ENCODE measurements around the gene NHSL1.

The NHSL1 gene

GRCh38 chr6:138420356-138420755, 78.9 kb downstream of the NHSL1 start:
- Histone ChIP-seq H3K27ac (ENCODE audit: low read length) (no peak overlapping the region), H3K4me3 (ENCODE audit: low read length) (no peak overlapping the region), H3K36me3 (replicated peaks; ENCODE audit: low read depth, low read length) (peaks cover 5% of the 10 kb centered on the region), H3K79me2 (ENCODE audit: low read length) (no peaks in the 10 kb centered on the region), H3K4me2 (ENCODE audit: low read length) (no peak overlapping the region), H3K4me1 (ENCODE audit: low read length) (no peaks in the 10 kb centered on the region), H3K27me3 (ENCODE audit: low read depth, low read length) (no peaks in the 10 kb centered on the region), H3K9me3 (ENCODE audit: insufficient read depth, low read length) (no peaks in the 10 kb centered on the region), H3K9ac (ENCODE audit: low read length) (no peak overlapping the region), H4K20me1 (ENCODE audit: insufficient read depth, low read length) (no peaks in the 10 kb centered on the region), H2AFZ (ENCODE audit: low read depth, low read length) (no peak overlapping the region)
- TF ChIP-seq CTCF (IDR thresholded peaks at IDR 0.05; ENCODE audit: low read depth, low read length), result no peak
- no peak for TF ChIP-seq EZH2phosphoT487 (IDR thresholded peaks at IDR 0.05; ENCODE audit: low read depth)

- no peaks in the 10 kb centered on the region for H4K20me1 ChIP-seq (ENCODE audit: insufficient read depth, low read length)
- TF ChIP-seq EZH2phosphoT487 (IDR thresholded peaks at IDR 0.05; ENCODE audit: low read depth), result no peak
- no peak for TF ChIP-seq CTCF (IDR thresholded peaks at IDR 0.05; ENCODE audit: low read depth, low read length)
- no peaks in the 10 kb centered on the region for H3K27me3 ChIP-seq (ENCODE audit: low read depth, low read length)
- no peaks in the 10 kb centered on the region for H3K4me1 ChIP-seq (ENCODE audit: low read length)
- no peaks in the 10 kb centered on the region for H3K9me3 ChIP-seq (ENCODE audit: insufficient read depth, low read length)
- H3K9ac ChIP-seq (ENCODE audit: low read length), result no peak overlapping the region
- H3K36me3 ChIP-seq (replicated peaks; ENCODE audit: low read depth, low read length), result peaks cover 5% of the 10 kb centered on the region
- H3K27ac ChIP-seq (ENCODE audit: low read length), result no peak overlapping the region
- no peak overlapping the region for H3K4me3 ChIP-seq (ENCODE audit: low read length)
- H3K79me2 ChIP-seq (ENCODE audit: low read length), result no peaks in the 10 kb centered on the region
- no peak overlapping the region for H3K4me2 ChIP-seq (ENCODE audit: low read length)
- no peak overlapping the region for H2AFZ ChIP-seq (ENCODE audit: low read depth, low read length)
These were observed 79.5 kb downstream of the NHSL1 start for GRCh38 chr6:138419766-138420165.

GRCh38 chr6:138418118-138418742, 81.1 kb downstream of the NHSL1 start:
- Histone ChIP-seq H3K27ac (ENCODE audit: low read length) (no peak overlapping the region), H3K9me3 (ENCODE audit: insufficient read depth, low read length) (no peaks in the 10 kb centered on the region), H3K79me2 (ENCODE audit: low read length) (no peaks in the 10 kb centered on the region), H3K9ac (ENCODE audit: low read length) (no peak overlapping the region), H3K4me2 (ENCODE audit: low read length) (no peak overlapping the region), H3K4me1 (ENCODE audit: low read length) (no peaks in the 10 kb centered on the region), H3K4me3 (ENCODE audit: low read length) (no peak overlapping the region), H2AFZ (ENCODE audit: low read depth, low read length) (no peak overlapping the region), H3K36me3 (replicated peaks; ENCODE audit: low read depth, low read length) (peaks cover 12% of the 10 kb centered on the region), H3K27me3 (ENCODE audit: low read depth, low read length) (no peaks in the 10 kb centered on the region), H4K20me1 (ENCODE audit: insufficient read depth, low read length) (no peaks in the 10 kb centered on the region)
- TF ChIP-seq CTCF (IDR thresholded peaks at IDR 0.05; ENCODE audit: low read depth, low read length) (no peak), EZH2phosphoT487 (IDR thresholded peaks at IDR 0.05; ENCODE audit: low read depth) (no peak)

GRCh38 chr6:138417493-138418117, 81.7 kb downstream of the NHSL1 start:
- Histone ChIP-seq H3K9ac (ENCODE audit: low read length) (no peak overlapping the region), H3K4me1 (ENCODE audit: low read length) (no peaks in the 10 kb centered on the region), H3K4me3 (ENCODE audit: low read length) (no peak overlapping the region), H3K4me2 (ENCODE audit: low read length) (no peak overlapping the region), H3K27me3 (ENCODE audit: low read depth, low read length) (no peaks in the 10 kb centered on the region), H2AFZ (ENCODE audit: low read depth, low read length) (no peak overlapping the region), H3K36me3 (replicated peaks; ENCODE audit: low read depth, low read length) (peaks cover 18% of the 10 kb centered on the region), H3K27ac (ENCODE audit: low read length) (no peak overlapping the region), H3K79me2 (ENCODE audit: low read length) (no peaks in the 10 kb centered on the region), H3K9me3 (ENCODE audit: insufficient read depth, low read length) (no peaks in the 10 kb centered on the region), H4K20me1 (ENCODE audit: insufficient read depth, low read length) (no peaks in the 10 kb centered on the region)
- no peak for TF ChIP-seq CTCF (IDR thresholded peaks at IDR 0.05; ENCODE audit: low read depth, low read length)
- no peak for TF ChIP-seq EZH2phosphoT487 (IDR thresholded peaks at IDR 0.05; ENCODE audit: low read depth)

Measured in OCI-LY3 (cell line).